K562 (cell line): Measurements from ENCODE around the gene CEP70. TPM values are rescaled to one million over a fixed set of nuclear protein-coding genes. Genes with fewer than 3 reads are reported as not detected.
"Not testable (repeated sequence)": the region's sequence is repeated elsewhere in the genome, so short reads cannot be mapped to it uniquely, and the experiment has no call there.

Experiments
- ATAC-seq: fragments of 200-7000 bp; cut with Tn5 transposase; 3 replicates; pipeline ENCODE4 v1.9.1; 2020; ENCODE audit warnings: moderate library complexity
- BruUV-seq: library from RNA; stranded (reverse); fragments of 400-500 nt; replicated peaks from 2 replicates; lab custom pipeline; 2021; lab: Mats Ljungman, UMichigan
- CTCF ChIA-PET: fragments of 300-600 bp; formaldehyde crosslinking; extraction: SDS; loops from one replicate; lab custom pipeline; 2021; ENCODE audit warnings: low intra/inter-chr PET ratio; lab: Yijun Ruan, JAX
- POLR2A ChIA-PET: fragments of 300-600, 350-650 bp; sonication (Branson Sonifier 250); formaldehyde crosslinking; extraction: SDS; loops from one replicate; lab custom pipeline; 2021; ENCODE audit warnings: antibody characterized with exemption, inconsistent platforms; lab: Yijun Ruan, JAX
- DNase-seq, 4 experiments: peaks; one replicate each; pipeline versions ENCODE4 v3.0.0 to v3.0.0-alpha.2; 2011 to 2018; ENCODE audit warnings: low spot score in 3 of 4, mixed read lengths in 3 of 4; ENCODE audit errors: extremely low read depth in 1 of 4
- FAIRE-seq: peaks from 2 replicates; lab custom pipeline; 2011; peaks lifted over from hg19 to GRCh38; lab: Jason Lieb, UNC
- H2AFZ ChIP-seq: 2 replicates; pipeline ENCODE4 v1.6.0; 2011; ENCODE audit warnings: low read depth, low read length, control low read depth, inconsistent platforms
- H3K27ac ChIP-seq: fragments of 200-600 bp; 3 replicates; pipeline ENCODE4 v1.8.0; 2011; ENCODE audit warnings: low read depth, mild to moderate bottlenecking, control low read depth, inconsistent platforms, low read length, moderate library complexity, mixed read lengths; ENCODE audit errors: extremely low read depth
- H3K27me3 ChIP-seq, 2 experiments: fragments of 300-600 bp in 1 of 2; 2 replicates in 1 of 2; 3 replicates in 1 of 2; pipeline versions ENCODE4 v1.6.0 to v1.8.0; 2011; ENCODE audit warnings: inconsistent platforms in 2 of 2, low read length in 2 of 2, mild to moderate bottlenecking in 1 of 2, mixed read lengths in 1 of 2, moderate library complexity in 1 of 2; ENCODE audit not compliant: control insufficient read depth in 2 of 2, insufficient read depth in 2 of 2
- H3K36me3 ChIP-seq: fragments of 300-600 bp; 3 replicates; pipeline ENCODE4 v1.8.0; 2011; ENCODE audit warnings: mild to moderate bottlenecking, low read length, inconsistent platforms; ENCODE audit not compliant: control insufficient read depth, insufficient read depth
- H3K4me1 ChIP-seq, 2 experiments: fragments of 200-600 bp in 1 of 2; replicated peaks in 1 of 2; 2 replicates in 1 of 2; 3 replicates in 1 of 2; pipeline versions ENCODE4 v1.5.1 to v1.8.0; 2011; ENCODE audit warnings: inconsistent platforms in 2 of 2, low read length in 2 of 2, mild to moderate bottlenecking in 1 of 2, mixed read lengths in 1 of 2, moderate library complexity in 1 of 2; ENCODE audit not compliant: control insufficient read depth in 2 of 2, insufficient read depth in 2 of 2
- H3K4me2 ChIP-seq: 2 replicates; pipeline ENCODE4 v1.6.1; 2011; ENCODE audit warnings: low read length, control low read depth, inconsistent platforms, mixed read lengths; ENCODE audit not compliant: insufficient read depth
- H3K4me3 ChIP-seq: fragments of 200-600 bp; sonication (generic), shearing (Covaris generic); 2 replicates; pipeline ENCODE4 v1.5.1; 2016; ENCODE audit warnings: control low read depth, inconsistent platforms
- H3K79me2 ChIP-seq: fragments of 200-600 bp; 3 replicates; pipeline ENCODE4 v1.8.0; 2011; ENCODE audit warnings: low read length, inconsistent platforms; ENCODE audit not compliant: control insufficient read depth, insufficient read depth
- H3K9ac ChIP-seq, 2 experiments: 2 replicates each; pipeline versions ENCODE4 v1.6.0 to v1.6.1; 2011; ENCODE audit warnings: low read depth in 2 of 2, low read length in 2 of 2, control low read depth in 1 of 2, inconsistent platforms in 1 of 2, mild to moderate bottlenecking in 1 of 2, mixed read lengths in 1 of 2; ENCODE audit not compliant: insufficient read depth in 1 of 2
- H3K9me1 ChIP-seq: one replicate; pipeline ENCODE4 v1.6.0; 2011; ENCODE audit warnings: inconsistent platforms, mild to moderate bottlenecking, low read length, moderate library complexity; ENCODE audit not compliant: control insufficient read depth, insufficient read depth
- H3K9me3 ChIP-seq: replicated peaks from 2 replicates; pipeline ENCODE4 v1.5.1; 2011; ENCODE audit warnings: low read depth, low read length, inconsistent platforms; ENCODE audit not compliant: control insufficient read depth, insufficient read depth
- H4K20me1 ChIP-seq: replicated peaks from 2 replicates; pipeline ENCODE4 v1.6.1; 2011; ENCODE audit warnings: low read length, inconsistent platforms, mixed read lengths; ENCODE audit not compliant: control insufficient read depth, insufficient read depth
- ETV6 ChIP-seq, 3 experiments: fragments of 150-350 bp in 1 of 3; sonication (generic) in 1 of 3; formaldehyde crosslinking in 1 of 3; IDR thresholded peaks; 2 replicates each; pipeline versions ENCODE4 v1.6.1 to v1.8.0; 2014 to 2022; ENCODE audit warnings: borderline replicate concordance in 2 of 3, low read depth in 2 of 3, antibody characterized with exemption in 1 of 3, low read length in 1 of 3, mild to moderate bottlenecking in 1 of 3, missing genetic modification reagents in 1 of 3
- FOXA1 ChIP-seq: fragments of 450-650 bp; IDR thresholded peaks from 2 replicates; pipeline ENCODE4 v1.6.1; 2016; ENCODE audit warnings: mild to moderate bottlenecking, borderline replicate concordance
- GTF2E2 ChIP-seq: fragments of 200-800 bp; sonication (Bioruptor generic); IDR thresholded peaks from 2 replicates; pipeline ENCODE4 v1.6.1; 2016; ENCODE audit warnings: missing genetic modification characterization, missing compliant biosample characterization
- ILF3 ChIP-seq: fragments of 450-650 bp; IDR thresholded peaks from 2 replicates; pipeline ENCODE4 v1.6.1; 2018; ENCODE audit warnings: antibody characterized with exemption, mild to moderate bottlenecking, moderate library complexity, borderline replicate concordance
- NUFIP1 ChIP-seq: fragments of 450-650 bp; IDR thresholded peaks from 2 replicates; pipeline ENCODE4 v1.6.1; 2018; ENCODE audit not compliant: partially characterized antibody
- PML ChIP-seq: IDR thresholded peaks from 2 replicates; pipeline ENCODE4 v1.6.1; 2012; ENCODE audit warnings: low read length, inconsistent platforms
- POLR3A ChIP-seq: IDR thresholded peaks from 2 replicates; pipeline ENCODE4 v1.6.1; 2011; ENCODE audit warnings: borderline replicate concordance, mild to moderate bottlenecking, moderate library complexity; ENCODE audit not compliant: insufficient read length, insufficient read depth; ENCODE audit errors: extremely low read depth
- SNIP1 ChIP-seq: fragments of 450-650 bp; IDR thresholded peaks from 2 replicates; pipeline ENCODE4 v1.7.1; 2017; ENCODE audit warnings: low read depth, mild to moderate bottlenecking
- ZFP36 ChIP-seq: fragments of 150-350 bp; IDR thresholded peaks from 2 replicates; pipeline ENCODE4 v1.6.1; 2018; ENCODE audit warnings: low read length, low read depth; ENCODE audit not compliant: partially characterized antibody
- ZNF408 ChIP-seq: fragments of 250-450 bp; sonication (Bioruptor Pico); IDR thresholded peaks from 2 replicates; pipeline ENCODE4 v1.4.0; 2020; ENCODE audit warnings: low read depth, mild to moderate bottlenecking, moderate library complexity
- ZNF785 ChIP-seq: fragments of 250-450 bp; sonication (Bioruptor Pico); IDR thresholded peaks from 2 replicates; pipeline ENCODE4 v1.4.0; 2020; ENCODE audit warnings: mild to moderate bottlenecking
- WGBS: fragments of 100-300 bp; shearing (Covaris generic); methylation state at CpG from one replicate; pipeline ENCODE4 v1.1.6; 2016; ENCODE audit warnings: low coverage, mixed read lengths; ENCODE audit not compliant: insufficient coverage; ENCODE audit errors: missing lambda C conversion rate; 5-methylcytosine and 5-hydroxymethylcytosine counted together
- in situ Hi-C: fragments of 300-500 bp; cut with MboI; formaldehyde crosslinking; loops from 4 replicates; pipeline ENCODE4 v1.15.0; 2018; ENCODE audit warnings: inconsistent platforms, mixed read lengths
- intact Hi-C: fragments of 100-400 bp; cut with micrococcal nuclease; formaldehyde crosslinking; loops from 2 replicates; pipeline ENCODE4 v1.14.2; 2022
- polyA plus RNA-seq, 8 experiments: library from polyadenylated mRNA; depleted of rRNA in 4 of 8; stranded (reverse) in 5 of 8; unstranded in 3 of 8; fragments of >200 nt; fragmentation: Nextera tagmentation in 2 of 8; fragmentation: Illumina TruSeq in 1 of 8; extraction: Ambion mirVana in 2 of 8; extraction: Trizol in 1 of 8; gene quantifications; 2 replicates each; pipeline versions ENCODE4 v1.2.1 to v1.2.3, GENCODE V29; 2011 to 2014; ENCODE audit warnings: inconsistent platforms in 1 of 8, missing spikeins in 1 of 8
- total RNA-seq, 7 experiments: library from RNA; depleted of rRNA in 6 of 7; stranded (reverse); fragments of >200 nt in 6 of 7; fragmentation: Illumina TruSeq in 2 of 7; extraction: Trizol in 2 of 7; gene quantifications; 2 replicates each; pipeline versions ENCODE4 v1.2.1 to v1.2.3, GENCODE V29; 2011 to 2021; ENCODE audit warnings: low replicate concordance in 1 of 7
- TF ChIP-seq, protein P1 (sequence below): fragments of 450-650 bp; formaldehyde crosslinking; IDR thresholded peaks from 2 replicates; pipeline ENCODE4 v1.4.0; 2020; ENCODE audit warnings: mild to moderate bottlenecking, mixed read lengths

CEP70 gene
- total and polyA plus RNA-seq, 9 of the 15 experiments (the other 6 are each of a cell fraction or from before 2014, with no cell fraction given): 16.1 to 31.5 (median 23.4) TPM

- FAIRE-seq, BruUV-seq, in situ Hi-C loops, H3K9me3 ChIP-seq, H3K27me3 ChIP-seq, intact Hi-C loops, POLR2A ChIA-PET, H3K4me1 ChIP-seq, CTCF ChIA-PET, H2AFZ ChIP-seq, H3K4me2 ChIP-seq, H4K20me1 ChIP-seq, H3K9ac ChIP-seq, H3K4me3 ChIP-seq, H3K79me2 ChIP-seq, H3K27ac ChIP-seq, DNase-seq, H3K36me3 ChIP-seq, H3K9me1 ChIP-seq, ATAC-seq: not testable (repeated sequence)
- WGBS: 15% methylated on average over 2 of the region's 2 CpGs
These were observed 7.6 kb upstream of the CEP70 start for GRCh38 chr3:138601661-138602060.

DNA sequence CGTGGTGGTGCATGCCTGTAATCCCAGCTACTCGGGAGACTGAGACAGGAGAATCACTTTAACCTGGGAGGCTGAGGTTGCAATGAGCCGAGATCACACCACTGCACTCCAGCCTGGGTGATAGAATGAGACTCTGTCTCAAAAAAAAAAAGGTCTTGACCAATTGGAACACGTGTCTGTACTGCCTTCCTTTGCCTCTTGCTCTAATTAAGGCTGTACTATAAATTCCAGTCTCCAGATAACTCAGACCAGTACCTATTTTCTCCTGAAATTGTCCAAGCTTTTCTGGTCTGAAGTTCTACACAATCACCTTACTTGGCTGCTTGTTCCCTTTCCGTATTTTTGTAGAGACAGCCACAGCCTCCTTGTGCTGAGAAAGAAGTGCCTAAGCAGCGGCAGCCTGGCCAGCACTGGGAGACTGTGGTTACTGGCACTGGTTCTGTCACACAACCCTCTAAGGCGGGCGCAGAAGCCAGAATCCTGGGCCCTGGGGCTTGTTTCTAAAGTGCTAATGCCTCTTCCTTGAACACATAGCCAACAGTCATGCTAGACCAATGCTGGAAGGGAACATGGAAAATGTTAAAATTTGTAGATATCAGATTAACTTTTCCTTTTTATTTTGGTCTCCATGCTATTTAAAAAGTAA lies 6.2 kb upstream of the CEP70 start:
- POLR2A ChIA-PET: interaction anchor here (0.6 kb wide), 1 partner anchor 315 kb away, joined by 3 read pairs; no protein-coding TSS in a partner anchor

More for the DNA sequence above, 6.2 kb upstream of the CEP70 start:
- TF ChIP-seq GTF2E2 (tag): no peak
- TF ChIP-seq ETV6 (IDR thresholded peaks at IDR 0.05; ENCODE audit: borderline replicate concordance in 1 of 2, low read depth in 2 of 2, low read length in 1 of 2): no peak
- TF ChIP-seq ETV6 (CRISPR knock-in tag; IDR thresholded peaks at IDR 0.05; ENCODE audit: borderline replicate concordance): no peak
- no peak for TF ChIP-seq PML
- no peak for TF ChIP-seq NUFIP1
- TF ChIP-seq ILF3: no peak
- TF ChIP-seq, protein P1, sequence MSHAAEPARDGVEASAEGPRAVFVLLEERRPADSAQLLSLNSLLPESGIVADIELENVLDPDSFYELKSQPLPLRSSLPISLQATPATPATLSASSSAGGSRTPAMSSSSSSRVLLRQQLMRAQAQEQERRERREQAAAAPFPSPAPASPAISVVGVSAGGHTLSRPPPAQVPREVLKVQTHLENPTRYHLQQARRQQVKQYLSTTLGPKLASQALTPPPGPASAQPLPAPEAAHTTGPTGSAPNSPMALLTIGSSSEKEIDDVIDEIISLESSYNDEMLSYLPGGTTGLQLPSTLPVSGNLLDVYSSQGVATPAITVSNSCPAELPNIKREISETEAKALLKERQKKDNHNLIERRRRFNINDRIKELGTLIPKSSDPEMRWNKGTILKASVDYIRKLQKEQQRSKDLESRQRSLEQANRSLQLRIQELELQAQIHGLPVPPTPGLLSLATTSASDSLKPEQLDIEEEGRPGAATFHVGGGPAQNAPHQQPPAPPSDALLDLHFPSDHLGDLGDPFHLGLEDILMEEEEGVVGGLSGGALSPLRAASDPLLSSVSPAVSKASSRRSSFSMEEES (CRISPR knock-in tag): no peak
- no peak for TF ChIP-seq ZNF785 (CRISPR knock-in tag)
- TF ChIP-seq FOXA1: no peak
- no peak for TF ChIP-seq SNIP1
- TF ChIP-seq ZFP36: no peak
- no peak for TF ChIP-seq POLR3A
- no peak for TF ChIP-seq ZNF408 (CRISPR knock-in tag)
- TF ChIP-seq, all 486 proteins: peak for 0
- Histone ChIP-seq H2AFZ (0 out of 2 replicates have a peak overlapping the region, but pooled peaks have one; percentile 44), H3K4me2 (no peak overlapping the region), H3K27me3 (no peaks in the 10 kb centered on the region), H3K9ac (no peak overlapping the region), H3K4me3 (no peak overlapping the region), H3K79me2 (no peaks in the 10 kb centered on the region), H3K9me3 (no peaks in the 10 kb centered on the region), H4K20me1 (no peaks in the 10 kb centered on the region), H3K27ac (no peak overlapping the region), H3K36me3 (no peaks in the 10 kb centered on the region), H3K9me1 (no peaks in the 10 kb centered on the region), H3K4me1 (no peaks in the 10 kb centered on the region)
- FAIRE-seq: no peak
- CTCF ChIA-PET: no interaction called here
- in situ Hi-C loops: no loop called here
- no TSS peak for BruUV-seq
- intact Hi-C loops: no loop called here
- no peak for ATAC-seq
- no peak for DNase-seq
- WGBS: 24% methylated on average over 6 of the region's 8 CpGs
